ENCODE data around the gene FA2H. TPM values are rescaled to one million over a fixed set of nuclear protein-coding genes. Genes with fewer than 3 reads are reported as not detected.
"Not testable (repeated sequence)": the region's sequence is repeated elsewhere in the genome, so short reads cannot be mapped to it uniquely, and the experiment has no call there.

The FA2H gene
- total RNA-seq, 1 experiment from 2014 or later = not detected

- no peak for DNase-seq (ENCODE audit: low spot score)
These were observed 3.6 kb downstream of the FA2H start for GRCh38 chr16:74770831-74771526.

DNA sequence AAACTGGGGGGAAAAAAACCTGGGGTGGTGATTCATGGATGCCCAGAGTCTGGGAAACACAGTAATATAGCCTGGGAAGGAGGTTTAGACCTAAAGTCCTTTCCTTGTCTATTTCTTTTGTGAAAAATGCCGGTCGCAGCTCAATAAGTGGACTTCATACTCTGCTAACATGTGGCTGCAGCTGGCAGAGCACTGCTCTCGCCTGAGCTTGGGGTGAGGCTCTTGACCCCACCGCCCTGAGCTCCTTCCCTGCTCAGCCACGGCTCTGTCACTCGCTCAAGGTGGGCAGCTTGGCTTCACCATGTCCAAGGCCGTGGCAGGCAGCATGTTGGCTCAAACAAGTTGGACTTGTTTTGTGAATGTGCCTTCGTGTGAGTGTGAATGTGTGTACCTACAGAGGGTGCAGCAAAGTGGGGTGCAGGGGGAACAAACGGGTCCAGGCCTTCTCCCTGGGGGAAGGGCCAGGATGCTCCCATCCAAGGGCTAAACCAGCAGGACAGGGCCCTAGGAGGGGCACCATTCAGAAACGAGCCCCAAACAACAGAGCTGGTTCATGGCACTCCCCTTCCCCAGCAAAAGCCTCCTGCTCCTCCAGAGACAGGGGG, 4.9 kb downstream of the FA2H start:
- DNase-seq (ENCODE audit: low spot score) = no peak

- DNase-seq (ENCODE audit: low spot score) = no peak
These were observed 6.4 kb downstream of the FA2H start for GRCh38 chr16:74768239-74768638.

DNA sequence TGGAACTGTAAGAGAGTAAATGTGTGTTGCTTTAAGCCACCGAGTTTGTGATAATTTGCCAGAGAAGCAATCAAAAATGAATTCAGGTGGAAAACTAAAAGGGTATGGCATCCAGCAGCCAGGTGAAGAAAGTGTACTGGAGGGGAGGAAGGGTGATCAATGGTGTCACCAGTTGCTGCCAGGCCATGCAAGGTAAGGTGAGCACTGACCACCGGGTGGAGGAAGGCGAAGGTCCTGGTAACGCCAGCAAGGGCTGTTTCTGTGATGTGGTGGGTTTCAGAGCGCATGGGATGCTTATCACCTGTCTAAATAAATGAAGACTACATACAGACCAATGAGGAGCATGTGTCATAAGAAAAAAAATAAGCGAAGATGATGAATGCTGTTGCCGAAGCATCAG, 6.9 kb downstream of the FA2H start:
- no peak for DNase-seq (ENCODE audit: low spot score)

DNA sequence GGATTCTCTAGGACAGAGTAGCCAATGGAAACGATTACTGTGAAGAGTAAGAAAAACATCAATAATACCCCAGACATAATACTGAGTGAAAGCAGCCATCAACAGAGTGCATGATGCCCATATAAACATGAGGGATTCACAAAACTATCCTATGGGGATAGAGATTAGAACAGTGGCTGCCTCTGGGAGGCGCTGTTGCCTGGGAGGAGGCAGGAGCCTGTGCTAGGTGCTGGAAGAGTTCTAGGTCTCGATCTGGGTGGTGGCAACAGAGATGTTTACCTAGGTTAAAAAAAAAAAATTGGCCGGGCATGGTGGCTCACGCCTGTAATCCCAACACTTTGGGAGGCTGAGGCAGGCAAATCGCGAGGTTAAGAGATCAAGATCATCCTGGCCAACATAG, 7.9 kb downstream of the FA2H start:
- DNase-seq (ENCODE audit: low spot score) = no peak

- not testable (repeated sequence) for DNase-seq (ENCODE audit: low spot score)
These were observed 10.4 kb downstream of the FA2H start for GRCh38 chr16:74764184-74764583.

DNA sequence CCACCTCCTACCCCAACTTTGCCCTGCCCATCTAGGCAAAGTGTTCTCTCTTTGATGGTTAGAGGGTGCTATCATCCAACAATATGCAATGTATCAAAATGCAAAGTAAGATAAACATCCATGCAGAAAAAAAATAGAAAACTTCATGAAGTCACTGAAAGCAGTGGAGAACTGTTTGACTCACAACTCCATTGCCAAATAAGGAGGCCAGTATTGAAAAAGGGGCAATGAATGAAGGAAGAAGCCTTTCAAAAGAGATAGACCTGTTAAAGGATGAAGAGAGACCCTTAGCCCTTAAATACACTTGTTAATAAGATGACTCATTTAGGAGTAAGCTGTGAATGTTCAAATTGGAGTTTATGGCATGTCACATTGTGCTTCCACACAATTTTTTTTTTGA, 13.0 kb downstream of the FA2H start:
- no peak for DNase-seq (ENCODE audit: low spot score)

DNA sequence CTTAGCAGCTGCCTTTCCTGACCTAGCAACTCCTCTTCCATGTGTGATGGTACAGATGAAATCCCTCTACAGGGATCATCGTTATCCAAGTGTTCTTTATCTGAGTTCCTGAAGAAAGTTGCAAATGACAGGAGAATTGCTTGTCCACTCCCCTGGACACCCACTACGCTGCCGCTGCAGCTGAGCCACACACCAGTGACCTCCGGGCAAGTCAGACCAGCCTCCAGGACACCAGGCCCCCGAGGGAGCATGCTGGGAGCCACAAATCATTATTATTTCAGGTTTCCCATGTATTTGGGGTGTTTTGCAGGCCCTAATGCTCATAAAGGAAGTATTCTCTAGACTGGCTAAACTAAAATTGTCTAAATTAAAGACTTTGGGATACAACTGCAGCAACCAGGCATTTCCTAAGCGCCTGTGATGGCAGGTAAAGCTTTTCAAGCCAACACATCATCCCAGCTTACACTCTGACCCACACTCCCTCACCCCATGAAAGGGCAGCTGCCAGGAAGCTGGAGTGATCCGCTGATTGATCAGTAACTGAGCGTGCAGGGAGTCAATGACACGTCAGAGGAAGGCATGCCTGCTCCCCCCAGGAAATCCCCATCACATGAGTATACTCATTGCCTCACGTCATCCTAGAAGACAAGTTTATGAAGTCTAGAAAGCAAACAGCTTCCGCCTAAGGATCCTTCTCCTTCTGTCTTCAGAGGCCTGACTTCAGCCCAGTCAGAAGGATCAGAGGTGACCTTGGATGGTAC, 14.4 kb downstream of the FA2H start:
- no peak for DNase-seq (ENCODE audit: low spot score)

DNA sequence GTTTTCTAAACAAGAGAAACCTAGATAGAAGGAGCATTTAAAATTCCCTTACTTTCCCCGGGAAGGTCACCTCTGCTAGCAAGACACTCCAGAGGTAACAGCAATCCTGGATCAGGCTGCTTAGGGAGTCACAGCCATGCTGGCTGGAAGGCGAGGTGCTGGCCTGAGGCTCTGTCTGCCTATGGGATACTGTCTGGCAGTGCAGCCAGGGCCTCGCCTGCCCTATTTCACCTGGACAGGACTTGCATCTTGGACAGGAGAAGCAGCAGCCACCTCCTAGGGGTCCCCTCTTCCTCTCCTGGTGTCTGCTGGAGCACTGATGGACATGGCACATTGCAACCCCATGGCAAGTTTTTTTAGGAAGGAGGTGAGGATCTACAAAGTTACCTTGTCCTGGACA, 15.1 kb downstream of the FA2H start:
- no peak for DNase-seq (ENCODE audit: low spot score)

DNA sequence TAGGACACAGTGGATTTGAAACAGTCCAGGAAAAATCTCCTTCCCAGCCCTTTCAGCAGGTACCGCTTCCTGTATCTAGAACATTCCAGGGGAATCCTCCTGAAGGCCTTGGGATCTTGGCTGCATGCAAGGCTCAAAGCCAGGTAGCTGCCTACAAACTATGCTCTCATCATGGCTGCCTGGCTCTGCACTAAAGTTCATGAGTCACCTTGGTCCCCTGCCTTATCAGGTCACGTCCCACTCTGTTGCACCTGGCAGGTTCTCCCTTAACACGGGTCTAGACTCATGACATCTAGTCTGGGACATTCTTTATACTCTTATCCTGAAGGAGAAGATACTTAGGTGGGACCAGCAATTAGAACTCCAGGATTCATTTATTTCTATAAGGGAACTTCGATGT, 15.8 kb downstream of the FA2H start:
- DNase-seq (ENCODE audit: low spot score) = no peak

- DNase-seq (ENCODE audit: low spot score) = no peak
These were observed 17.3 kb downstream of the FA2H start for GRCh38 chr16:74757349-74757748.

GRCh38 chr16:74756203-74756602, 18.4 kb downstream of the FA2H start:
- no peak for DNase-seq (ENCODE audit: low spot score)

DNA sequence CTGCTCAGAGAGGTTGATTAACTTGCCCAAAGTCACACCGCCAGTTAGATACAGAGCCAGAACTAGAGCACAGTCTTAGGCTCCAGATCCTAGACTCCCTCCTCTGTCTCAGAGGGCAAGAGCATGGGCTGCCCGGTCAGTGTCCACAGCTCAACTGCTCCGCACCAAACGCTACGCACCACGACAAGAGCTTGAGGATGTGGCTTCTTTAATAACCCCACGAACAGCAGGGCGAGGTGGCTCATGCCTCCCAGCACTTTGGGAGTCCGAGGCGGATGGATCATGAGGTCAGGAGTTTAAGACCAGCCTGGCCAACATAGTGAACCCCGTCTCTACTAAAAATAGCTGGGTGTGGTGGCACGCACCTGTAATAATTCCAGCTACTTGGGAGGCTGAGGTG, 21.4 kb downstream of the FA2H start:
- no peak for DNase-seq (ENCODE audit: low spot score)

DNA sequence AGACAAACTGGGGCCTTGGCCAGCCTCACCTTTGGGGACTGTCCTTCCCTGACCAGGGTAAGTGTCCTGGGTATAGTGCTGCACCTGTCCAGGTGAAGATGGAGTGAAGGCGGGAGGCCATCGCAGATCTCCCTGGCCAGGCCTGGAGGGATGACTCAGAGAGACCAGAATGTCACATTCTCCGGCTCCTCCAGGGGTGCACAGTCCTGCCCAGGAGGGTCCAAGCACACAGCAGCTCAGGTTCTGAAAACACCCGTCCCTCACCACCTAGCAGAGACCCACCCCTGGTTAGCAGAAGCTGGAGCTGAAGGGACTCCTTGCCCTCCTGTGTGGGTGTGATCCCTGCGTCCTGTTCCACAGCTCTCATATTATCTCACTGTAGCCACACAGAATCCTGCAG, 21.9 kb downstream of the FA2H start:
- DNase-seq (ENCODE audit: low spot score) = no peak

DNA sequence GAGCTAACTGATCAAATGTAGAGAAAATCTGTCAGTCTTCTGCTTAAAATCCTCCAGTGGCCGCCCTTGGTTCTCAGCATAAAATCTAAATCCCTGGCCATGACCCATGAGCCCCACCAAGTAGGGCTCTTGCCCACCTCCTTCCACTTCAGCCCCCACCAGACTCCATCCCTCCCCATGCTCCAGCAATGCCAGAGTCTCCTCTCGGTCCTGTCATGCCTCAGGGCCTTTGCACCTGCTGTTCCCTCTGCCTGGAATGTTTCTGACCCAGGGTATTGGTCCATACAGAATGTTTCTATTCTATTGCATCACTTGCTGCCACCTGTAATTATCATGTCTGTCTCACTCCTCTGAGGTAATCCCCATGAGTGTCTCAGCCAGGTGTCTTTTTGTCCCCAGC, 22.4 kb downstream of the FA2H start:
- DNase-seq (ENCODE audit: low spot score) = no peak

- DNase-seq (ENCODE audit: low spot score) = no peak
These were observed 23.0 kb downstream of the FA2H start for GRCh38 chr16:74751658-74752057.

- DNase-seq (ENCODE audit: low spot score) = no peak
These were observed 25.1 kb downstream of the FA2H start for GRCh38 chr16:74749291-74750055.

DNA sequence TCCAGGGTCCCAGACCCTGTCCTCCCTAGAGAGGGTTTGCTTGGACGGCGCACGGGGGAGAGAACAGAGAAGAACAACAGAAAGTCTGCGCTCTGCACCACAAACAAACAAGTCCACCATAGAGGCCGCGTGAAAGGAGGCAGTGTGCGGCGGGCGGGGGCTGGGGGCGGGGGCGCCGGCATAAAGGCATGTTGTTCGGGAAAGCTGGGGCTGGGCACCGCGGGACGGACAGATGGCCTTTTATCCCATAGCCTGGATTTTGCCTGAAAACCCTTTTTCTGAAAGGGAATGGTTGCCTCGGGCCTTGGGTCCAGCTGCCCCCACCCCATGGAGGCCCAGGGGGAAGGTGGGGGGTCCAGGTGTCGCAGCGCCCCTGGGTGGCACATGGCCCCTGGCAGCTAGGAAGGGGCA, 26.0 kb downstream of the FA2H start:
- no peak for DNase-seq (ENCODE audit: low spot score)

DNA sequence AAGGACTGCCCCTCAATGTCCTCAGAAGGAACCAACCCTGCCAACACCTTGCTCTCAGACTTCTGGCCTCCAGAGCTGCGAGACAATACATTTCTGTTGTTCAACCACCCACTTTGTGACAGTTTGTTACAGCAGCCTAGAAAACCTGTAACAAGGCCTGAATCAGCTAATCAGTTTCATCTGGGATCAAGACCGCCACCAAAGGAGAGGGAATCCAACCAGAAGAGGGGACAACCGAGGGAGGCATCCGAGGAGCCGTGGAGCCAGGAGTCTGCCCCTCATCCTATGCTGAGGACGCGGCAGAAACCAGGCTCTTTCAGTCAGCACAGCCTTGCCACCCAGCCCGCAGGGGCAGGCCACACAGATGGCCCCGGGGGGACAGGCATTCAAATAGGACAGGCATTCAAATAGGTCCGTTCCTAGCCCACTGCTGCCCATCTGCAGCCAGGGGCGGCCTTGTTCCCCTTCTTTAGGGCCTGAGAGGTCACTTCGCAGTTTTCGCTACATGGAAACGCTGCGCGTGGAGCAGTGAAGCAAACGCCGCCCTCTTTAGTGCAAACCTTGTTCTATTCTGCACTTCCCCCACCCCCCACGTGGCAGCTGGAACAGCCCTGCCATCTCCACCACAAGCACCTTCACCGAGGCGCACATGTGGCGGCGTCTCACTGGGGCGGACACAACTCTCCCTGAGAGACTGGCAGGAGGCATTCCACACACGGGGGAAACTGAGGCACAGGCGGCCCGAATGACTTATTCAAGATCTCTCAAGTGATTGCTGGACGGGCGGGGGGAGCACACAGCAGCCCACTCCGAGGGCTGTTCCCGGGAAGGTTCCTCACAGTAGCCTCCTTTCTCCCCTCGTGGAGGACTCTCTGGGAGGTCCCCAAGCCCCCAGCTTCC, 26.7 kb downstream of the FA2H start:
- no peak for DNase-seq (ENCODE audit: low spot score)

GRCh38 chr16:74745926-74746325, 28.7 kb downstream of the FA2H start:
- DNase-seq (ENCODE audit: low spot score) = no peak

GRCh38 chr16:74745109-74745615, 29.5 kb downstream of the FA2H start:
- DNase-seq (ENCODE audit: low spot score) = no peak
